GM12892 (cell line): ENCODE measurements around the gene CPAMD8.
"Not testable (repeated sequence)": the region's sequence is repeated elsewhere in the genome, so short reads cannot be mapped to it uniquely, and the experiment has no call there.

Source experiments
- DNase-seq: peaks from one replicate; pipeline ENCODE4 v3.0.0; 2011; ENCODE audit not compliant: insufficient read length
- FAIRE-seq: peaks from 2 replicates; lab custom pipeline; 2011; peaks lifted over from hg19 to GRCh38; lab: Jason Lieb, UNC
- POLR2A ChIP-seq: IDR thresholded peaks from 2 replicates; pipeline ENCODE4 v1.6.1; 2011; ENCODE audit warnings: low read depth, low read length, control low read depth
- POLR2AphosphoS5 ChIP-seq: IDR thresholded peaks from 2 replicates; pipeline ENCODE4 v1.6.1; 2011; ENCODE audit warnings: low read depth, low read length, control low read depth
- TAF1 ChIP-seq: IDR thresholded peaks from 2 replicates; pipeline ENCODE4 v1.6.1; 2011; ENCODE audit warnings: low read depth, mild to moderate bottlenecking, control low read depth, low read length, borderline replicate concordance

Gene CPAMD8

GRCh38 chr19:17036640-17037039 lies 10.0 kb upstream of the CPAMD8 start:
- FAIRE-seq: no peak
- TF ChIP-seq TAF1 (no peak), POLR2A (no peak), POLR2AphosphoS5 (no peak)
- DNase-seq: no peak

GRCh38 chr19:17035842-17036424 lies 9.3 kb upstream of the CPAMD8 start:
- TF ChIP-seq POLR2AphosphoS5 (no peak), POLR2A (no peak), TAF1 (no peak)
- no peak for FAIRE-seq
- DNase-seq: no peak

GRCh38 chr19:17031741-17032140 lies 5.1 kb upstream of the CPAMD8 start:
- FAIRE-seq: no peak
- DNase-seq: no peak
- TF ChIP-seq TAF1 (no peak), POLR2AphosphoS5 (no peak), POLR2A (no peak)

DNA sequence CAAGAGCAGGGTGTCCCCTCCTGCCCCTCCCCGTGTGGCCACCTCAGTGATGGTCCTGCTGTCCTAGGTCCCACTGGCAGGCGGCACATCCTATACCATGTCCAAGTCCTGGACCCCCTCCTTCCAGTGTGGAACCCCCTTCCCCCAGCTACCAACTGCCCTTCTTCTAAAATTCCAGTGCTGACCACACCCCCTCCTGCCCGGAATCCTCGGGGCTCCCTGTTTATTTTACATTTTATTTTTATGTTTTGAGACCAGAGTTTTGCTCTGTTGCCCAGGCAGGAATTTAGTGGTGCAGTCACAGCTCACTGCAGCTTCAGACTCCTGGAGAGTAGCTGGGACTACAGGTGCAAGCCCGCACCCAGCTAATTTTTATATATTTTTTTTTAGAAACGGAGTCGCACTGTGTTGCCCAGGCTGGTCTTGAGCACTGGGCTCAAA lies 945 bp upstream of the CPAMD8 start:
- FAIRE-seq: no peak
- TF ChIP-seq TAF1 (no peak), POLR2AphosphoS5 (no peak), POLR2A (no peak)

GRCh38 chr19:17025991-17026658 lies 485 bp downstream of the CPAMD8 start:
- FAIRE-seq: no peak
- DNase-seq: no peak

More for the DNA sequence above, 945 bp upstream of the CPAMD8 start:
- DNase-seq: no peak

DNA sequence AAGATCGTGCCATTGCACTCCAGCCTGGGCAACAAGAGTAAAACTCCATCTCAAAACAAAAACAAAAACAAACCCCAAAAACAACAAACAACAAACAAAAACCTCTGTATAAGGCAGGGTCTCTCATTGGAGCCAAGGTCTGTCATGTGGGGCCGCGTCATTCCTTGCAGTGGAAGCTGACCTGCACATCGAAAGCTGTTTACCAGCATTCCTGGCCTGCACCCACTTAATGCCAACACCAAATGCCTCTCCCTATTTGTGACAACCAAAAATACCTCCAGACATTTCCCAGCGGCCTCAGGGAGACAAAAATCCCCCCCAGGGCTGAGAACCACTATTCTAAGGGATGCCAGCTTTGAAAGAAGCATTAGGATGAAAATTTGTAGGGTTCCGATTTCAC lies 1.2 kb downstream of the CPAMD8 start:
- DNase-seq (no peak), FAIRE-seq (no peak)
- TF ChIP-seq POLR2AphosphoS5 (no peak), TAF1 (no peak), POLR2A (no peak)

More at GRCh38 chr19:17025991-17026658, 485 bp downstream of the CPAMD8 start:
- TF ChIP-seq POLR2AphosphoS5: no peak
- no peak for TF ChIP-seq TAF1
- no peak for TF ChIP-seq POLR2A

DNA sequence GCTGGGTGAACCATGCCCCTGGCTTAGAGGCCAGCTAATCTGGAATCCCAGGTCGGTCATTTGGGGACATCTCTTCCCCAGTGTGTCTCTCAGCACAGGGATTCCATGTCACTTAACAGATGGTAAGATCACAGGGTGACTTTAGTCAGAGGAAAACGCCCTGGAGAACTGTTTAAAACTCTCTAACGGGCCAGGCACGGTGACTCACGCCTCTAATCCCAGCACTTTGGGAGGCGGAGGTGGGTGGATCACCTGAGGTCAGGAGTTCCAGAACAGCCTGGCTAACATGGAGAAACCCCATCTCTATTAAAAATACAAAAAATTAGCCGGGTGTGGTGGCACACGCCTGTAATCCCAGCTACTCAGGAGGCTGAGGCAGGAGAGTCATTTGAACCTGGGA lies 1.7 kb downstream of the CPAMD8 start:
- not testable (repeated sequence) for DNase-seq, FAIRE-seq

- DNase-seq (no peak), FAIRE-seq (no peak)
- no peak for TF ChIP-seq POLR2A
- TF ChIP-seq TAF1: no peak
- no peak for TF ChIP-seq POLR2AphosphoS5
Observed at GRCh38 chr19:17023805-17024204, 2.8 kb downstream of the CPAMD8 start.

GRCh38 chr19:17022738-17023137 lies 3.9 kb downstream of the CPAMD8 start:
- DNase-seq (no peak), FAIRE-seq (no peak)
- no peak for TF ChIP-seq POLR2AphosphoS5
- no peak for TF ChIP-seq POLR2A
- no peak for TF ChIP-seq TAF1

DNA sequence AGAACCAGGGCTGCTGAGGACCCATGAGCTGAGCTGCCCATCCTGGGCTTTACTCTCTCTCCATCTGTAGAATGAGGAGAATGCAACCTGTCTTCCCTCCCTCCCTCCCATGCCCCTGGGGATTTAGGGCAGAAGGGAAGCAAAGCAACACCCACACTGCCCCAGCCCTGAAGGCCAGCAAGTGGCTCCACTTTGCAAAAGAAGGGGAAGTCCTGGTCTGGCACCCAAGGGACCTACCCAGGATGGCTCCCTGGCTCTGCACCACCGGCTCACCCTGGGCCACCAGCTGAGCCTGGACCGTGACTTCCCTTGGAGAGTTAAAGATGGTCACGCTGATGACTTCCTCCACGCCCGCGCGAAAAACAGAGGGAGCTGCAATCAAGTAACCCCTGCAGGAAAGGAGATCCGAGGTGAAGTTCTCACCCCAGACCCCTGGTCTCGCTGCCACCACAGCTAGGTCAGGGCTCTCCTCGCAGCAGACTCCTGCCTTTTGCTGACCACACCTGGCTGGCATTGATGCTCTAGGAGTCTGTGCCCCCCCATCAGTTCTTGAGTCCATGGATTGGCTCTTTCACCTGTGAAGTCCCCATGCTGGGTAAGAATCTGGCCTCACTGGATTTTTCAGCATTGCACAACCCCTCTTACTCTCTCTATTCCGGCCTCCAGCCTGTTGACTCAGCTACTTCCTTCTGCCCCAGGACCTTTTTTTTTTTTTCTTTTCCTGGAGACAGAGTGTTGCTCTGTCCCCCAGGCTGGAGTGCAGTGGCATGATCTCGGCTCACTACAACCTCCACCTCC lies 4.6 kb downstream of the CPAMD8 start:
- DNase-seq (no peak), FAIRE-seq (no peak)

GRCh38 chr19:17021328-17021727 lies 5.3 kb downstream of the CPAMD8 start:
- no peak for DNase-seq
- no peak for FAIRE-seq
- TF ChIP-seq POLR2AphosphoS5: no peak

More for the DNA sequence above, 4.6 kb downstream of the CPAMD8 start:
- no peak for TF ChIP-seq TAF1
- TF ChIP-seq POLR2AphosphoS5: no peak
- no peak for TF ChIP-seq POLR2A

GRCh38 chr19:17020823-17021222 lies 5.8 kb downstream of the CPAMD8 start:
- FAIRE-seq (no peak), DNase-seq (no peak)
- TF ChIP-seq POLR2A: no peak
- no peak for TF ChIP-seq TAF1
- TF ChIP-seq POLR2AphosphoS5: no peak
